GM12892 (cell line): ENCODE results near the gene TEX51.

Experiments
- POLR2A ChIP-seq: IDR thresholded peaks from 2 replicates; pipeline ENCODE4 v1.6.1; 2011; ENCODE audit warnings: low read depth, low read length, control low read depth
- POLR2AphosphoS5 ChIP-seq: IDR thresholded peaks from 2 replicates; pipeline ENCODE4 v1.6.1; 2011; ENCODE audit warnings: low read depth, low read length, control low read depth

GRCh38 chr2:126933711-126934091 is 35.0 kb downstream of the TEX51 start:
- TF ChIP-seq POLR2A (no peak), POLR2AphosphoS5 (no peak)
